SK-N-MC (cell line): ENCODE results near the gene UMAD1.

Experiments
- EZH2 ChIP-seq: fragments of 200-600 bp; sonication (generic); IDR thresholded peaks from one replicate; pipeline ENCODE4 v1.6.1; 2017; ENCODE audit warnings: antibody characterized with exemption
- POLR2AphosphoS5 ChIP-seq: IDR thresholded peaks from 2 replicates; pipeline ENCODE4 v1.6.1; 2012; ENCODE audit warnings: mild to moderate bottlenecking, low read depth, low read length, borderline replicate concordance

- TF ChIP-seq EZH2: no peak
- no peak for TF ChIP-seq POLR2AphosphoS5
Observed at GRCh38 chr7:7596176-7596575, 44.4 kb upstream of the UMAD1 start.
